Measurements from ENCODE around the gene ARID5B.

DNA sequence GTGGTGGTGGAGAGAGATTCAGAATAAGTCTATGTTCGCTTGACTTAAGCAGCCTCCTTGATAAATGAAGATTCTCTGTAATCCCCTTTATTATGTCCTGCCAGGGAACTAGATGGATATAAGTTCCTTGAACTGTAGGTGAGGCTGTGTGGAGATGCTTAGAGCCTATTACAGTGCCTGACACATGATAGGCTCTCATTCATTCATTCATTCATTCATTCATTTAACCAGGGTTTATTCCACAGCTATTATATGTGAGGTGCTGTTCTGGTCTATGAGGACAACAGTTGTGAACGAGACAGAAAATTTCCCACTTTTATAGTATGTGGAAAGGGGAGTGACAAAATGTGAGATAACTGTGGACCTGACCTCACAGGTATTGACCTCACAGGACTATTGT is 105.6 kb downstream of the ARID5B start:
- TF ChIP-seq, protein P1, sequence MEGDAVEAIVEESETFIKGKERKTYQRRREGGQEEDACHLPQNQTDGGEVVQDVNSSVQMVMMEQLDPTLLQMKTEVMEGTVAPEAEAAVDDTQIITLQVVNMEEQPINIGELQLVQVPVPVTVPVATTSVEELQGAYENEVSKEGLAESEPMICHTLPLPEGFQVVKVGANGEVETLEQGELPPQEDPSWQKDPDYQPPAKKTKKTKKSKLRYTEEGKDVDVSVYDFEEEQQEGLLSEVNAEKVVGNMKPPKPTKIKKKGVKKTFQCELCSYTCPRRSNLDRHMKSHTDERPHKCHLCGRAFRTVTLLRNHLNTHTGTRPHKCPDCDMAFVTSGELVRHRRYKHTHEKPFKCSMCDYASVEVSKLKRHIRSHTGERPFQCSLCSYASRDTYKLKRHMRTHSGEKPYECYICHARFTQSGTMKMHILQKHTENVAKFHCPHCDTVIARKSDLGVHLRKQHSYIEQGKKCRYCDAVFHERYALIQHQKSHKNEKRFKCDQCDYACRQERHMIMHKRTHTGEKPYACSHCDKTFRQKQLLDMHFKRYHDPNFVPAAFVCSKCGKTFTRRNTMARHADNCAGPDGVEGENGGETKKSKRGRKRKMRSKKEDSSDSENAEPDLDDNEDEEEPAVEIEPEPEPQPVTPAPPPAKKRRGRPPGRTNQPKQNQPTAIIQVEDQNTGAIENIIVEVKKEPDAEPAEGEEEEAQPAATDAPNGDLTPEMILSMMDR (IDR thresholded peaks at IDR 0.05; ENCODE audit: low read depth, low read length), result no peak
- TF ChIP-seq MYC (IDR thresholded peaks at IDR 0.05; ENCODE audit: low read depth, low read length), result no peak
